ENCODE results near the gene FSCN2.

DNA sequence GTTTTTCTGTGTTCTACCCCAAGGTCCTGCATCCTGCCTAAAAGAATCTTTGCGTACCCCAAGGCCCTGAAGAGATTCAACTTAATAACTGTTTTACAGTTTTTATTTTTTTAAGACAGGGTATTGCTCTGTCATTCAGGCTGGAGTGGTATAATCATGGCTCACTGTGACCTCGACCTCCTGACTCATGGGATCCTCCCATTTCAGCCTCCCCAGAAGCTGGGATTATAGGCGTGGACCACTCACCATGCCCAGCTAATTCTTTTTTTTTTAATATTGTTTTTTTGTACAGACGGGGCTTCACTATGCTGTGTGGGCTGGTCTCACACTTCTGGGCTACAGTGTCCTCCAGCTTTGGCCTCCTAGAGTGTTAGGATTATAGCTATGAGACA, 33.3 kb downstream of the FSCN2 start:
- TF ChIP-seq, protein P1, sequence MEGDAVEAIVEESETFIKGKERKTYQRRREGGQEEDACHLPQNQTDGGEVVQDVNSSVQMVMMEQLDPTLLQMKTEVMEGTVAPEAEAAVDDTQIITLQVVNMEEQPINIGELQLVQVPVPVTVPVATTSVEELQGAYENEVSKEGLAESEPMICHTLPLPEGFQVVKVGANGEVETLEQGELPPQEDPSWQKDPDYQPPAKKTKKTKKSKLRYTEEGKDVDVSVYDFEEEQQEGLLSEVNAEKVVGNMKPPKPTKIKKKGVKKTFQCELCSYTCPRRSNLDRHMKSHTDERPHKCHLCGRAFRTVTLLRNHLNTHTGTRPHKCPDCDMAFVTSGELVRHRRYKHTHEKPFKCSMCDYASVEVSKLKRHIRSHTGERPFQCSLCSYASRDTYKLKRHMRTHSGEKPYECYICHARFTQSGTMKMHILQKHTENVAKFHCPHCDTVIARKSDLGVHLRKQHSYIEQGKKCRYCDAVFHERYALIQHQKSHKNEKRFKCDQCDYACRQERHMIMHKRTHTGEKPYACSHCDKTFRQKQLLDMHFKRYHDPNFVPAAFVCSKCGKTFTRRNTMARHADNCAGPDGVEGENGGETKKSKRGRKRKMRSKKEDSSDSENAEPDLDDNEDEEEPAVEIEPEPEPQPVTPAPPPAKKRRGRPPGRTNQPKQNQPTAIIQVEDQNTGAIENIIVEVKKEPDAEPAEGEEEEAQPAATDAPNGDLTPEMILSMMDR (IDR thresholded peaks at IDR 0.05), result no peak
- no peak for TF ChIP-seq ZFX (IDR thresholded peaks at IDR 0.05; ENCODE audit: borderline replicate concordance)

Measured in 22Rv1 (cell line).